ENCODE data around the gene MYH14. TPM values are rescaled to one million over a fixed set of nuclear protein-coding genes. Genes with fewer than 3 reads are reported as not detected.

Gene MYH14
- total and polyA plus RNA-seq, 2 of the 8 experiments (the other 6 are each of a cell fraction or from before 2014, with no cell fraction given), result 17.3 to 28.6 TPM

GRCh38 chr19:50313812-50314536 is 110.6 kb downstream of the MYH14 start:
- H2AK5ac ChIP-seq (ENCODE audit: low read depth, low read length), result no peak overlapping the region
- FAIRE-seq (peak; percentile 24), DNase-seq (ENCODE audit: low read depth in 1 of 2, low spot score in 2 of 2) (peak in 1 of 2 experiments; percentile 86)
- TF ChIP-seq BCL11A (IDR thresholded peaks at IDR 0.05; ENCODE audit: low read depth in 2 of 2, low read length in 2 of 2) (no peak), SIN3A (conservative IDR thresholded peaks at IDR 0.05 in 1 of 2, IDR thresholded peaks at IDR 0.05 in 1 of 2; ENCODE audit: low read depth in 1 of 2, low read length in 2 of 2) (peak in 1 of 2 experiments; percentile 77; a peak in 1 of 4 replicates), EP300 (IDR thresholded peaks at IDR 0.05; ENCODE audit: borderline replicate concordance in 1 of 2, low read depth in 2 of 2, low read length in 2 of 2) (peak in 1 of 2 experiments; percentile 64; a peak in 1 of 3 replicates), YY1 (IDR thresholded peaks at IDR 0.05; ENCODE audit: low read depth, low read length) (0 out of 2 replicates have a peak, but pooled peaks have one; percentile 21), SUZ12 (IDR thresholded peaks at IDR 0.05; ENCODE audit: low read length) (0 out of 2 replicates have a peak, but pooled peaks have one; percentile 7), POLR2A (IDR thresholded peaks at IDR 0.05; ENCODE audit: control extremely low read depth in 1 of 2, low read depth in 2 of 2, low read length in 2 of 2) (peak in 1 of 2 experiments; percentile 48; a peak in 2 of 3 replicates)
- TF ChIP-seq, protein P1, sequence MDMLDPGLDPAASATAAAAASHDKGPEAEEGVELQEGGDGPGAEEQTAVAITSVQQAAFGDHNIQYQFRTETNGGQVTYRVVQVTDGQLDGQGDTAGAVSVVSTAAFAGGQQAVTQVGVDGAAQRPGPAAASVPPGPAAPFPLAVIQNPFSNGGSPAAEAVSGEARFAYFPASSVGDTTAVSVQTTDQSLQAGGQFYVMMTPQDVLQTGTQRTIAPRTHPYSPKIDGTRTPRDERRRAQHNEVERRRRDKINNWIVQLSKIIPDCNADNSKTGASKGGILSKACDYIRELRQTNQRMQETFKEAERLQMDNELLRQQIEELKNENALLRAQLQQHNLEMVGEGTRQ (IDR thresholded peaks at IDR 0.05; ENCODE audit: low read length), result no peak

More at GRCh38 chr19:50313812-50314536, 110.6 kb downstream of the MYH14 start:
- H2BK12ac ChIP-seq (ENCODE audit: low read depth, low read length), result peak overlapping the region; percentile 71
- H4K5ac ChIP-seq (ENCODE audit: insufficient read length, low read depth, low read length), result peak overlapping the region; percentile 90
- peaks cover 0 to 11% (median 1%) of the 10 kb centered on the region in 4 experiments; a peak in 3 of 7 replicates for H3K27me3 ChIP-seq (replicated peaks in 1 of 4; ENCODE audit: control insufficient read depth in 3 of 4, extremely low read depth in 1 of 4, insufficient read depth in 3 of 4, low read length in 3 of 4)
- peak overlapping the region; percentile 88 to 98 for H3K4me2 ChIP-seq (ENCODE audit: insufficient read depth in 1 of 2, low read depth in 2 of 2, low read length in 2 of 2)
- H2AFZ ChIP-seq (ENCODE audit: low read length), result no peak overlapping the region
- H3K18ac ChIP-seq (ENCODE audit: extremely low read depth, low read length), result peak overlapping the region; percentile 93
- no peaks in the 10 kb centered on the region for H4K20me1 ChIP-seq (replicated peaks in 1 of 2; ENCODE audit: control insufficient read depth in 1 of 2, insufficient read depth in 2 of 2, low read length in 2 of 2)
- peaks cover 22% of the 10 kb centered on the region for H3K23me2 ChIP-seq (ENCODE audit: low read depth, low read length)
- no peak overlapping the region for H2BK120ac ChIP-seq (replicated peaks; ENCODE audit: low read depth, low read length)
- H3K4me3 ChIP-seq (ENCODE audit: extremely low read depth in 1 of 4, insufficient read depth in 2 of 4, low read depth in 3 of 4, low read length in 4 of 4), result peak overlapping the region; percentile 52 to 88 (median 68); a peak in 7 of 8 replicates
- H3K9ac ChIP-seq (replicated peaks in 1 of 4; ENCODE audit: extremely low read depth in 1 of 4, low read depth in 3 of 4, low read length in 3 of 4), result peak overlapping the region in 1 of 4 experiments; percentile 37; a peak in 4 of 7 replicates
- WGBS, 2 experiments (ENCODE audit: extremely low coverage in 1 of 2, insufficient coverage in 1 of 2, insufficient read length in 1 of 2, insufficient replicate concordance in 2 of 2, low coverage in 1 of 2, low lambda C conversion rate in 2 of 2, missing lambda C conversion rate in 1 of 2), result 1% methylated on average over 18 of the region's 20 CpGs; no CpG with 5 or more reads in 1 of the 2 experiments
- ChIA-PET POLR2A (ENCODE audit: partially characterized antibody) (interaction anchor here (0.6 to 3.1 kb wide), 11 partner anchors 9 to 465 kb away, joined by 3 to 46 read pairs (median 3); partner anchors contain the start of gene KCNC3), CTCF (ENCODE audit: partially characterized antibody) (interaction anchor here (0.7 to 1.3 kb wide), 10 partner anchors 9 to 79 kb away, joined by 3 to 8 read pairs (median 4); partner anchors contain the start of gene KCNC3)
- peak overlapping the region; percentile 67 for H3K56ac ChIP-seq (replicated peaks; ENCODE audit: insufficient read length, low read depth, low read length)
- H3K14ac ChIP-seq (ENCODE audit: insufficient read length), result no peak overlapping the region
- H3K79me1 ChIP-seq (ENCODE audit: low read depth, low read length), result no peaks in the 10 kb centered on the region
- H3K79me2 ChIP-seq (ENCODE audit: control insufficient read depth in 1 of 2, insufficient read depth in 2 of 2, low read length in 2 of 2), result no peaks in the 10 kb centered on the region
- H2BK20ac ChIP-seq (ENCODE audit: low read length), result no peak overlapping the region
- H3K27ac ChIP-seq (ENCODE audit: low read depth, low read length), result peak overlapping the region; percentile 45; the same call in 1 of the 2 replicates
- peaks cover 5 to 14% (median 9%) of the 10 kb centered on the region in 4 experiments for H3K4me1 ChIP-seq (replicated peaks in 1 of 4; ENCODE audit: control insufficient read depth in 3 of 4, insufficient read depth in 4 of 4, low read length in 3 of 4)
- H3K36me3 ChIP-seq (ENCODE audit: control insufficient read depth in 2 of 4, insufficient read depth in 4 of 4, low read length in 3 of 4), result 0 out of 8 replicates have a peak, but pooled peaks cover 0 to 3% (median 0%) of the 10 kb centered on the region in 4 experiments
- peak overlapping the region; percentile 85; the same call in 1 of the 2 replicates for H2BK5ac ChIP-seq (ENCODE audit: low read depth, low read length)
- H4K91ac ChIP-seq (replicated peaks; ENCODE audit: insufficient read length, low read length), result peak overlapping the region; percentile 86
- no peak overlapping the region; the same call in 1 of the 2 replicates for H4K8ac ChIP-seq (ENCODE audit: extremely low read depth, insufficient read depth, low read length)
- no peak overlapping the region for H3K23ac ChIP-seq (ENCODE audit: insufficient read length)
- H3K4ac ChIP-seq (replicated peaks; ENCODE audit: insufficient read length, low read depth, low read length), result peak overlapping the region; percentile 0
- no peaks in the 10 kb centered on the region for H3K9me3 ChIP-seq (ENCODE audit: insufficient read depth in 2 of 2, low read depth in 1 of 2, low read length in 1 of 2)
- H2BK15ac ChIP-seq (ENCODE audit: low read length), result peak overlapping the region; percentile 65; the same call in 1 of the 2 replicates
